K562 (cell line): ENCODE data around the gene CPLX3. TPM values are rescaled to one million over a fixed set of nuclear protein-coding genes. Genes with fewer than 3 reads are reported as not detected.

ENCODE experiments used
- AFF4 ChIP-seq: sonication (generic); formaldehyde crosslinking; IDR thresholded peaks from 2 replicates; pipeline ENCODE4 v1.8.0; 2023; ENCODE audit warnings: mild to moderate bottlenecking, missing genetic modification reagents
- E2F8 ChIP-seq: fragments of 450-650 bp; IDR thresholded peaks from 2 replicates; pipeline ENCODE4 v1.7.1; 2018; ENCODE audit warnings: mild to moderate bottlenecking, low read depth; ENCODE audit not compliant: partially characterized antibody
- ETS1 ChIP-seq: conservative IDR thresholded peaks from 2 replicates; pipeline ENCODE4 v1.6.1; 2011; ENCODE audit warnings: low read depth, mild to moderate bottlenecking, low read length; ENCODE audit not compliant: control insufficient read depth
- KHSRP ChIP-seq: fragments of 450-650 bp; IDR thresholded peaks from 2 replicates; pipeline ENCODE4 v1.6.1; 2017
- PREB ChIP-seq: sonication (generic); formaldehyde crosslinking; IDR thresholded peaks from 2 replicates; pipeline ENCODE4 v1.8.1; 2023; ENCODE audit warnings: mild to moderate bottlenecking, missing genetic modification reagents
- SRSF7 ChIP-seq: fragments of 200-400 bp; formaldehyde crosslinking; optimal IDR thresholded peaks from 2 replicates; pipeline ENCODE3; 2017; ENCODE audit warnings: mild to moderate bottlenecking, low read depth, low read length
- STAT6 ChIP-seq: sonication (generic); formaldehyde crosslinking; IDR thresholded peaks from 2 replicates; pipeline ENCODE4 v1.8.1; 2023; ENCODE audit warnings: mild to moderate bottlenecking, missing genetic modification reagents
- THRA ChIP-seq: fragments of 450-650 bp; IDR thresholded peaks from 2 replicates; pipeline ENCODE4 v1.6.1; 2017; ENCODE audit warnings: mild to moderate bottlenecking, moderate library complexity
- ZNF384 ChIP-seq: IDR thresholded peaks from 2 replicates; pipeline ENCODE4 v1.6.1; 2012; ENCODE audit warnings: low read depth, low read length, improper control_type of control experiment
- polyA plus RNA-seq, 8 experiments: library from polyadenylated mRNA; depleted of rRNA in 4 of 8; stranded (reverse) in 5 of 8; unstranded in 3 of 8; fragments of >200 nt; fragmentation: Nextera tagmentation in 2 of 8; fragmentation: Illumina TruSeq in 1 of 8; extraction: Ambion mirVana in 2 of 8; extraction: Trizol in 1 of 8; gene quantifications; 2 replicates each; pipeline versions ENCODE4 v1.2.1 to v1.2.3, GENCODE V29; 2011 to 2014; ENCODE audit warnings: inconsistent platforms in 1 of 8, missing spikeins in 1 of 8
- total RNA-seq, 7 experiments: library from RNA; depleted of rRNA in 6 of 7; stranded (reverse); fragments of >200 nt in 6 of 7; fragmentation: Illumina TruSeq in 2 of 7; extraction: Trizol in 2 of 7; gene quantifications; 2 replicates each; pipeline versions ENCODE4 v1.2.1 to v1.2.3, GENCODE V29; 2011 to 2021; ENCODE audit warnings: low replicate concordance in 1 of 7

CPLX3 gene
- total and polyA plus RNA-seq, 9 of the 15 experiments (the other 6 are each of a cell fraction or from before 2014, with no cell fraction given) = not detected

- TF ChIP-seq AFF4 (peak; percentile 61), ETS1 (no peak; the same call in 1 of the 2 replicates), SRSF7 (no peak), THRA (no peak), PREB (CRISPR knock-in tag) (peak; percentile 88; the same call in 1 of the 2 replicates), E2F8 (peak; percentile 55), STAT6 (CRISPR knock-in tag) (no peak; the same call in 1 of the 2 replicates), ZNF384 (no peak), KHSRP (no peak)
These were observed 16.4 kb downstream of the CPLX3 start, which contains the start of gene ULK3 (continued) for GRCh38 chr15:74842581-74843444.
